Measurements from ENCODE around the gene ULBP2.
"Not testable (repeated sequence)": the region's sequence is repeated elsewhere in the genome, so short reads cannot be mapped to it uniquely, and the experiment has no call there.

ULBP2 gene

DNA sequence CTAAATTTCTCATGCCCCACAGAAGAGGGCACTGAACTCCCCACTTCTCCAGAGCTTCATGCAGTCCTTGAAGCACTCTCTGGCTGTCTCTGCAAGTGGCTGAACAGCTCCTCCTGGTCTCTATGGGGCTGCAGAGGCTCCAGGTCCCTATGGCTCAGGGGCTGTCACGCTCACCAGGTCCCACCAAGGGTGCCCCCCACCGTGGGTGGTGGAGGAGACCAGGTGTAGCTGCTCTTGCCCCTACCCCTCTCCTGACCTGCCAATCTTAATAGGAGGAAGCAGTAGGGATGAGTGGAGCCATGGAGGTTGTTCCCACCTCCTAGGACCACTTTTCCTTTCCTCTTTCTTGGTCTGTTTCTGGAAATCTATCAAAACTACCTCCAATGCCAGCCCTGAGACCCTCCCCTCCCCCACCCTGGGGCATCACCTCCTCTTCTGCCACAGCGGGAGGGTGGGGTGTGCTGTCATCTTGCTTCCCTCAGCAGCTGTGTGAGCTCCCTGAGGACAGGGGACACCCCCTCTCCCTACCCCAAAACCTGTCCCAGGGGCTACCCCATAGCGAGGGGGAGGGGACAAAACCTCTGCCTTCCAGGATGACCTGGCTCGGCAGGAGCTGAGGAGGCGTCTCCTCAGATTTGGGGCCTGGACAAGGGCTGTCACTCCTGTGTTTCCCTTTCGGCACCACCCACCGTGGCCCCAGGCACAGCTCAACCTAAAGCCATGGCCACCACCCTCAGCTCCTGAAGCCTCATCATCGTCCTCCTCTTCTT, 31.9 kb upstream of the ULBP2 start:
- DNase-seq, result no peak

DNA sequence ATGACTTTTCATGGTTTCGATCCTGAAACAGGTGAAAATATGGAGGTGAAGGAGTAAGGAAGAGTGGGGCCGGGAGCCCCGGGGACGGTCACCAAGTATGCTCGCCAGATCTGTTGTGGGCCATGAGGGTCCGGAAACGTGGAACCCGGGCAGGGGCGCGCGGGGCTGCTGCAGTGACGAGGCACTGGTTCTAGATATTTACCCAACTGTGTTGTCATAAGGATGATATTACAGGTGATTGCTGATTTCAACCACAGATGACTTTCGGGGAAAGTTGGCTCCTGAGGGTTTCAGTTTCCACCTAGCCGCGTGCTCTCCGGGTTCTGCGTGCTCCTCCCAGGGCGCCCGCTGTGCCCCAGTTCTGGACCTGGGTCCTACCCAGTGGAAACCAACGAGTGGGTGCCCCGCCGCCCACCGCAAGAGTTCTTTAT, 31.1 kb upstream of the ULBP2 start:
- DNase-seq, result no peak

DNA sequence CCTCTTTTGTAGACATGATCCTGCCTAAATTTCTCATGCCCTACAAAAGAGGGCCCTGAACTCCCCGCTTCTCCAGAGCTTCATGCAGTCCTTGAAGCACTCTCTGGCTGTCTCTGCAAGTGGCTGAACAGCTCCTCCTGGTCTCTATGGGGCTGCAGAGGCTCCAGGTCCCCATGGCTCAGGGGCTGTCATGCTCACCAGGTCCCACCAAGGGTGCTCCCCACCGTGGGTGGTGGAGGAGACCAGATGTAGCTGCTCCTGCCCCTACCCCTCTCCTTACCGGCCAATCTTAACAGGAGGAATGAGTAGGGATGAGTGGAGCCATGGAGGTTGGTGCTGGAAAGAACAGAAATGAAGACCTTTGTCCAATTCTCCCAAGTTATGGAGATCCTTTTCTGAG, 29.1 kb upstream of the ULBP2 start:
- DNase-seq, result not testable (repeated sequence)

DNA sequence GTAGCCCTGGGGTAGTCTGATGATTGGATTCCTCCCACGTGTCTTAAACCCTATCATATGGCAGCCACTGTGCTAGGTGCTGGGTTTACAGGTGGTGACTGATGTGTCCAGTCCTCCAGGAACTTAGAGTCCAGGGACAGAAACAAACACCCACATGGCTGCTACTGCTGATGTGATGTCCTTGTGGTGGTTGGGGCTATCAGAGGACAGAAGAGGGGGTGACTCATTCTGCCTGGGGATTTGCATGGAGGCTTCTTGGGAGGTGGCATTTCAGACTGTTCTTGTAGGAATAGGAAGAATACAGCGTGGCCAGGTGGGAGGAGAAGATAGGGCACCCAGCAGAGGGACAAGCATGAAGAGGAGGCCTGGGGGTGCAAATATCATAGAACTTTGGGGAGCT, 28.7 kb upstream of the ULBP2 start:
- no peak for DNase-seq

DNA sequence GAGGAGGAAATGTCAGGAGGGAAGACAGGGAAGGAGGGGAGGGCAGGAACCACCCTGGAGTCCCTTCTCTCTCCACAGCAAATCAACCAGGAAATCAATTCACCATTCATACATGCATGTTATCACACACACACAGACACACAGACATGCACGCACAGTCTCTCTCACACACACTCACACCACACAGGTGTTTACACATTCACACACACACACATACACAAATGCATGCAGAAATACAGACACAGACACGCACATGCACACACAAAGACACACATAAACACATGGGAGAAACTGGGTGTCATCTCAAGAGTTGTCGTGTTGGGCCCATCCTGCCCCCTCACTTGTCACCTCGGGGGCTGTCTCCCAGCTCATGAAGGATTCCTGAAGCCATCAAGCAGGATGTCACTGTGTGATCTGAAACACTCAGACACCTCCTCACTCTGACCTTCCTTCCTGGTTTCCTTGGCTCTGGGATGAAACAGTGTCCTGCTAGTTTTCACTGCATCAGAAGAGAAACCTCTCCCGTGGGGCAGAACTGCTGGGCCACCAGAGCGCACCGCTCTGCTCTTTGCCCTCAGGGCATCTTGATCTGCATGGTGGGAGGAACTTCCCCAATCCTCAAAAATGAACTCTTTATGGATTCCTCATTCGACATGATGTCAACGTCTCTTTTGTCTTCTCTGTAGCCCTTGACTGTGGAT, 28.1 kb upstream of the ULBP2 start:
- no peak for DNase-seq

DNA sequence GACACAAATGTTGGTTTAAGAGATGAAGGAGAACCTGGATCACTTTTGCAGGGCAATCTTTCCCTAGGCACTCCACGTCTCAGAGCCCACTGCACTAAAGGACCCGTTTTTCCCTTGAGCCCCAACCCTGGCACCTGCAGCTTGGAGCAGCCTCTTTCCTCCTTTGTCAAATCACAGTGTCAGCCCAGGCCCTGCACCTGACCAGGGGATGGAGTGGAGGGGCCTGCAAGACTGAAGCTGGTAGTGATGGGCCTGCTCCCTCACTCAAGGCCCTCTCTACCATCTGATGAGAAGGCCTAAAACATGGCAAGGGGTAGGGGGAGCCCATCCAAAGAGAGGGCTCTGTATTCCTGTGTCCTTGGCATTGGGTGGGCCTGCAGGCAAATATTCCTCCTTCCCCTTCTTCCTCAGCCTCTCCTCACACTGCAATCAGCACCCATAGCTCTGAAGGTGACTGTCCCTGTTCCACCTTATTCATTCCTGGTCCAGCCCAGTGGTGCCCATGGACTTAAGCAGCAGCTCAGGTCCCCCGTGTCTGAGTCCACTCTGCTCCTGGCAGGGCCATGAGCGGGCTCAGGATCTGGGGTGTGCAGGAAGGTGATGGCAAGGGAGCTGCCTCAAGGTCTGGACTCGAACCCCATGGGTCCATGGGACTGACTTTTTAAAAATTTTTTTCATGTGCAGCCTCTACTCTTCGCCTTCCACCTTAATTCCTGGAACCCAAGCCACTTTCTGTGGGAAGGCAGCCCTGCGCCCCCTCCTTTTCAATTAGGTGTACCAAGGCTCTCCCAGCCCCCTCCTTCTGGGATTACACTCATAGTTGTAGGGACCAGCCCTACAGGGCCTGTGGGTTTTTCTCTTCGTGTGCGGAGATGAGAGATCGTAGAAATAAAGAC, 25.6 kb upstream of the ULBP2 start:
- no peak for DNase-seq

DNA sequence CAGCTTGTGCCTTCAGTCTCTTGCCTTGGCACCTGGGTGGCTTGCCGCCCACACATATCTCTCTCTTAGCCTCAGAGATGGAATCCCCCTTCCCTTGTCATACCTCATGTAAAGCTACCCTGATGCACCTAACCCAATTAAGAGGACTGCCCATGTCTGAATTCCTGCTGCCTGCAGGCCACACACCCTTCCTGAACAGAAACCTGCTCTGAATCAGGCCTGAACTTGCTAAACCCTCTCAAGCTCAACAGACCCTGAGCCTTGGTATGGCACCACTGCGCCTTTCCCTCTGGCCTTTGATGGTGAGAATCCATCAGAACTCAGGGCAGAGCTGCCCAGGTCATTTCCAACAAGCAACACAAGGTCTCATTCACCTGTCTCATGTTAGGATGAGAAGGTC, 24.1 kb upstream of the ULBP2 start:
- no peak for DNase-seq

DNA sequence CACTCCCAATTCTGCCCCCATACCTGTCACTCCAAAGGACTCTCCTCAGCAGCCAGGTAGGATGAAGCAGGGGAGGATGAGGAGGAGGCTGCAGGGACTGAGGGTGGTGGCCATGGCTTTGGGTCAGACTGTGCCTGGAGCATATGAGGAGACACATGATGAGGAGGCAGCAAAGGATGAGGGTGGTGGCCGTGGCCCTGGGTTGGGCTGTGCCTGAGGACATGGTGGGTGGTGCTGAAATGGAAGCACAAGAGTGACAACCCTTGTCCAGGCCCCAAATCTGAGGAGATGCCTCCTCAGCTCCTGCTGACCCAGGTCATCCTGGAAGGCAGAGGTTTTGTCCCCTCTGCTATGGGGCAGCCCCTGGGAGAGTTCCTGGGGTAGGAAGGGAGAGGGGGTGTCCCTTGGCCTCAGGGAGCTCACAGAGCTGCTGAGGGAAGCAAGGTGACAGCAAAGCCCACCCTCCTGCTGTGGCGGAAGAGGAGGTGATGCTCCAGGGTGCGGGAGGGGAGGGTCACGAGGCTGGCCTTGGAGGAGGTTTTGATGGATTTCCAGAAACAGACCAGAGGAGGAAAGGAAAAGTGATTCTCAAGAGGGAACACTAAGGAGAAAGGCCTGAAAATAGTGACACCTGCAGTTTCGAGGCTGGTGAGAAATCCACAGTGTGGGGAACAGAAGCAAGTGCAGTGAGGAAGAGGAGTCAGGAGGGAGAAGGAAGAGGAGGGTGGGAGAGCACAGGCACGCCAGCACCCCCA, 23.5 kb upstream of the ULBP2 start:
- DNase-seq, result no peak

DNA sequence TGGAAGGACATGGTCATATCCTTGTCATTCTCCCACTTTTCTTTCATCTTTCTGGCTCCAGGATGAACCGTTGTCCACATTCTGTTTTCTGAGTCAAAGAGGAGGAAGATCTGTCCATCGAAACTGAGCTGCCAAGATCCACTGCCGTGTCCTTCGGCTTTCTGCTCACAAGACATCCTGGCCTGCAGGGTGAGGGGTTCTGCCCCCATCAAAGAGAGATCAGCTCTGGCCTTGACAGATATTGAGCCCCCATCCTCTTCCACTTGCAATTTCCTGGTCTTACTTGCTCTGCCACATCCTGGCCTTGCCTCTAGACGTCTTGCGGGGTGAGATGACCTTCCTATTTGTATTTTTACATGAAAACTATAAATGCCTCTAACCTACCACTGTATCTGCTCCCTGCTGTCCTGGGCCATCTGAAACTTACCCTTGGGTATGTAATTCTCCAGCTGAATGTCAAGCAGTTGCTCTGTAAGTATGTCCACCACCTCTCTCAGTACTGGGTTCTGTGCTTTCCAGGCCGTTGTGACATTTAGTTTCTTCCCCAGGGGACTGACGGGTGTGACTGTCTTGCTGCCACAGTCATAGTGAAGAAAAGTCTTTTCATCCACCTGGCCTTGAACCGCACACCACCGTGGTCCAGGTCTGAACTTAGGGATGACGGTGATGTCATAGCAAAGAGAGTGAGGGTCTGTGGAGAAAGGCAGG, 22.5 kb upstream of the ULBP2 start:
- not testable (repeated sequence) for DNase-seq

DNA sequence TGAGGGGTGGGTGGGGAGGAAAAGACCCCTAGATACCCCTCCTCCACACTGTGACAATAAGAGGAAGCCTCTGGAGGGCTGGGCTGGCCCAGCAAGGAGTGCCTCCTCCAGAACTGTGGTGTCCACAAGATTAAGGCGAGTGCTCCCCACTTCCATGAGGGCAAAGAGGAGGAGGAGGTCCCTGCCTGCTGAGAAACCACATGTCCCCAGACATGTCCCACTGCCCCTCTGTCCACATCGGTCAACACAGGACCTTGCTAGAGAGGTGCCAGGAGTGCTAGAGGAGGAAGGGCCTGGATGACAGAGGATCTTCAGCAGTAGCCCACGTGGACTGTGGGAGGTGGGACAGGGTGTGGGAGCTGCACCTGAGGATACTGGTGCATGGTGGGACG, 22.0 kb upstream of the ULBP2 start:
- no peak for DNase-seq

DNA sequence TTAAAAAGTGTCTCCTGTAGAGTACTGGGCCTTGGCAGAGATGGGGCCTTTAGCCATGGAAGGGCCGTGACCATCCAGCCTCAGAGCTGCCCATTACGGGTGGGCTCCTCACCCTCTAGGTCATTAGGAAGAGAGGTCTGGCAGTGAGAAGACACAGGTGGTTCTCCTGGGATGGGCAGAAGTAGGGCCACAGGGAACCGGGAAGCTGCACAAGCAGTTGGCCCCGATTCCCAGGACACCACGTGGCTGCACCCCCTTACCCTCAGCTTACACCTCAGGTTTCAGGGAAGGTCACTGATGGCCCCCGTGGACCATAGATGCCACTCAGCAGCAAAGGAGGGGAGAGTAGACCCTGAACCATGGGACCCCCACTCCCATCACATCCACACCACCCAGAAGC, 20.5 kb upstream of the ULBP2 start:
- no peak for DNase-seq

DNA sequence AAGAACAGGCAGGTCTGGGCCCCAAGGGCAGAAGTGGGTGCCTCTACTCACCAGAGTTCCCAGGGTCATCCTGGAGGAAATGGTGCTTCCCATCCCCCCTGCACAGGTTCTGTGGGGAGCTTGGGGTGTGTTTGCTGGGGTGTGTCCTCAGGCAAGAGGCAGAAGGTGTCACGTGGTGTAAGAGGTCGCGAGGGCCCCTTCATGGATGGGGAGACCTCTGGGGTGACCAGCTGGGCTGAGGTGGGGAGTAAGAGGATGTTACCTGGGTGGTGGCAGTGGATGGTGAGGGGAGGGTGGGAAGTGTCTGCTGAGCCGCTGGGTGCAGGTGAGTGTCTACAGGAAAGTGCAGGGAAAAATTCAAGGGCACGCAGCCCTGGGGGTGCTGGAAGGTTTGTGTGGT, 19.7 kb upstream of the ULBP2 start:
- not testable (repeated sequence) for DNase-seq

DNA sequence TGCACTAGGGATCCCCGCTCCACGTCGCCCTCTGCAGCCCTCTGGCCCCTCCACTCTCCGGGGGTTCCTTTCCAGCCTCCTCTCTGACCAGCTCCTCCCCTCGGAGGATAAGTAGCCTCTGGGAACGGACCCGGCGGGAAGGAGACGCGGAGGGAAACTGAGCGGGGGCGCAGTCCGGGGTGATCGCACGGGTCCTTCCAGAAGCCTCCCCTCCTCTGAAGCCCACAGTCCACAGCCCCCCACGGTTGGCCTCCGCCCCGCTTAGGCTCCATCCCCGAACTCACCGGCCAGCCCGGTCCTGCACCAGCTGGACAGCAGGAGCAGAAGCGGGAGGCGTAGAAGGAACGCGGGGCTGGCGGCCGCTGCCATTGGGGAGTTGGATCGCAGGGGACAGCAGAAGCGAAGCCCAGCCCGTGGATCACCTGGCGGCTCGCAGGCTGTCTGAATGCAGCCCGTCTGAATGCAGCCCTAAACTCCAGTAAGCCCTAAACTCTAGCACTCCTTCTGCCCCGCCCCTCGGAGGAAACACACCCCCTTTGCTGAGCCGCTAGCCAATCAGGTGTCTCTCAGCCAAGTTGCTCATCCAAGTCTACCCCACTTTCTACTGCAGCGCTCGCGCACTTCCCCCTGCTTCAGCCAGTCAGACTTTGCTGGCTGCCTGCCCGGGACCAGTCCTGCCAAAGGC, 19.0 kb upstream of the ULBP2 start, which contains the start of gene RAET1G:
TSS of gene RAET1G (minus strand) at position 480 of the 685 bp plus-strand sequence. CDS start at position 369, 111 bp downstream.
- no peak for DNase-seq

DNA sequence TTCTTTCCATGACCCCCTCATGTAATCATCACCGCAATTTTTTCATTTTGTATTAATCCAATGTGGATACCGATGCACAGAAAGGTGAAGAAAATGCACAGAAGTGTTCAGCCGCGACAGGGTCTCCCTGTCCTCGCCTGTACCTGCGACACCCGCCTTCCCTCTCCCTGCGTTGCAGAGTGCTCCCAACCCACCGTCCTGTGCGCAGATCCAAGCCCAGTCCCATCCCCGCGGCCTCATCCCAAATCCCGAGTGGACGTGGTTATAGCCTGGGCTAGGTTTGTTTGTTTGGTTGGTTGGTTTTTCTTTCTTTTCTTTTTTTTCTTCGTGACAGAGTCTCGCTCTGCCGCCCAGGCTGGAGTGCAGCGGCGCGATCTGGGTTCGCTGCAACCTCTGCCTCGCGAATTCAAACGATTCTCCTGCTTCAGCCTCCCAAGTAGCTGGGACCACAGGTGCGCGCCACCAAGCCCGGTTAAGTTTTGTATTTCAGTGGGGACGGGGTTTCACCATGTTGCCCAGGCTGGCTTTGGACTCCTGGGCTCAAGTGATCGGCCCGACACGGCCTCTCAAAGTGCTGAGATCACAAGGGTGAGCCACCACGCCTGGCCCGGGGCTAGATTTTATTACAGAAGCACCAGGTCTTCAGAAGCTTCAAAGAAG, 18.4 kb upstream of the ULBP2 start:
- no peak for DNase-seq

DNA sequence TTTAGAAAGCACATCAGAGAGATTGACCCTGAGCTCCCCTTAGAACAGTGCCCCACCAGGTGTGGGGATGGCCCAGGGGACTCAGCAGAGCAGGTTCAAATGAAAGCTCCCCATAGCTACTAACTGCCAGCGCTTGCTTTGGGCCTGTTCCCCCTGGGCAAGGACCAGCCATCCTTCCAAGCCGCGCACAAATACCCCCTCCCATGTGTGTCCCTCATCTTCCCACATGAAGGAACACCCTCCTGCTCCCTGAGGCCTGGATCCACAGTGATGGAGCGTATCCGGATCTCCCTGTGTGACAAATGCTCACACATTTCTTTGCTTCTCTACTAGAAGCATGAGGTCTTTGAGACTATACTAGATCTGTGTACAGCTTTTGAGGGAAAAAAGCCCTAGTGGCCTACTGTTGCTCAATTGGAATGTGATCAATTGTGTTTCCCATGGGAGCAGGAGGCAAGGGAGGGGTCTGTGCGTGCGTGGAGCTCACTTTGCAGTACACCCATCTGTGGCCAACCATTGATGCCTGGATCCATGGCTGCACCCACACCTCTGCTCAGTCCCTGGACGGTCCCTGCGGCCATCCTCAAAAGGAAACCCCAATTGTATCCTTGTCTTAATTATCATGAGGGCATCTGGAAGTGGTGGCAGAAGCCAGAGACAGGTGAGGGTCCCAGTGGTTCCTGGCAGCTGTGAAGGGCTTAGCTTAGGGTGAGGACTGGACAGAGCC, 17.4 kb upstream of the ULBP2 start:
- DNase-seq, result no peak

DNA sequence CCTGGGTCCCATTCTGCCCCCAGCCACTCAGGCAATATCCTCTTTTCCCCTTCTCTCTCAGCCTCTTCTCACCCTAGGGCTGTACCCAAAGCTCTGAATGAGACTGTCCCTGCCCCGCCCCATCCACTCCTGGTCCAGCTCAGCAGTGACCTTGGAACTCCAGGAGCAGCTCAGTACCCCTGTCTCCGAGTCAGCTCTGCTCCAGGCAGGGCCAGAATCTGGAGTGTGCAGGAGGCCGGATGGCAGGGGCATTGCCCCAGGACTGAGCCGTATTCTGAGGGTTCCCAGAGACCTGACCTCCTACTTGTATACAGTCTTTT, 16.9 kb upstream of the ULBP2 start:
- no peak for DNase-seq

DNA sequence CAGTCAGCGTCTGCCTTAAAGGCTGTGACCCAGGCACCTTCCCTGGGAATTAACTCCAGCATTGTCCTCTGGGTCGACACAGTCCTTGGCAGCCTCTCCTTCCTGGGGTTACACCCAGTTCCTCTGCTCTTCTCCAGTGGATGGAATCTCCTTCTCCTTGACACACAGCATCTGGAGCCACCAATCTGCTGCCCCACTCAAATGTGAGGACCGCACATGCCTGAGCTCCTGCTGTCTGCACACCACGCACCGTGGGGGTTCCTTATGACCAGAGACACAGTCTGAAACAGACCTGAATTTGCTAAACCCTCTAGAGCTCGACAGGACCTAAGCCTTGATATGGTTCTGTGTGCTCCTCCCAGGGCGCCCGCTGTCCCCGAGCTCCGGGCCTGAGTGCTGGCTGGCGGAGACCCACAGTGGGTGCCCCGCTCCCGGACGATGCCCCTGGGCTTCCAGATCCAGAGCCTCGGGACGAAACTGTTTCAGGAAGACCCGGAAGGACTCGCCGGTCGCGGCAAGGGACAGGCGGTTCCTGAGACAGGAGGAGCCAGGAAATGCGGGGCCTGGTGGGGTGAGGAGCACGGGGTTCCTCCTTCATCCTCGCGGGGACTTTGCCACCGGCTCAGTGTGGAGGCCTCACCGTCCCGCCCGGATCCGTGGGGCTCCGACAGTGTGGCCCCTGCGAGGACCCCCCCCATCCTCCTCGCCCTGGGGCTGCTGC, 16.4 kb upstream of the ULBP2 start:
- DNase-seq, result no peak

DNA sequence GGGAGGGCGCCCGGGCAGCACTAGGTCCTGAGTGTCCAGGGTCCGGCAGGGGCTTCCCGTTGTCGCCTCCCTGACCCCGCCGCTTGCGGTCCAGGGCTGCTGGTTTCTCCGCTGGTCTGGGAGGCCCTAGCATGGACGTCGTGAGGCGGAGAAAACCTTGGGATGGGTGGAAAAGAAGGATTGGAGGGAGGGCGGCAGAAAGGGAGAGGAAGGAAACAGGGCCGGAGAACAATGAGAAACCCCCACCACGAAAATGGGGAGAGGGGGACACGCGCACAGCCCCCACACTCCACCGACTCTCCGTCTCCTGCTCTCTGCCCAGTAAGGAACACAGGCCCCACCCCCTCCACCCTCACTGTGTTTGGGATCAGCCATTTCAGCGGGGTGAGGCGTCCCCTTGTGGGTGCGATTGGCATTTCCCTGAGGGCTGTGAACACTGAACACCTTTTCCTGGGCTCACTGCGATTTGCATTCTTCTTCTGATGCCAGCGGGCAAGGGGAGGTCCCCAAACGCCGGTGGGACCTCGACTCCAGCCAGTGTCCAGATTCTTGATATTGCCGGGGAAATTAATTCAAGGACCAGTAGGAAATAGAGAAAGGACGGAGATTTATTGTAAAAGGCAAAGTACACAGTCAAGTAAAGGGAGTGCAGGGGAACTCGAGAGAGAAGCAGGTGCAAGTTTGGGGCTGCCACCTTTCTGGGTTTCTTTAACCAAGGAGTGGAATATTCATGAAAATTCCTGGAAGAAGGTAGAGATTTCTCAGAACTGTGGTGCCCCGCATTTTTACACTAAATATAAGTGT, 15.6 kb upstream of the ULBP2 start:
- no peak for DNase-seq

DNA sequence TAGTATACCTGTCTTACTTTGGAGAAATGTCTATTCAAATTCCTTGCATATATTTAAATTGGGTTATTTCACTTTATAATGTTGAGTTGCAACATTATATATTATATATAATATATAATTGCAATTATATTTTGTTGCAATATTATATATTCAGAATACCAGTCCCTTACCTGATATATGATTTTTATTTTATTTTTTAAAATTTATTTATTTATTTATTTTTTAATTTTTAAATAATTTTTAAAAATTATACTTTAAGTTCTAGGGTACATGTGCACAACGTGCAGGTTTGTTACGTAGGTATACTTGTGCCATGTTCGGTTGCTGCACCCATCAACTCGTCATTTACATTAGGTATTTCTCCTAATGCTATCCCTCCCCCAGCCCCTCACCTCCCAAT, 14.8 kb upstream of the ULBP2 start:
- DNase-seq, result not testable (repeated sequence)

All from NK-92 treated with Interleukin-12 subunit alpha and Interleukin-12 subunit beta, amount 100 ng/mL, for 24 hours (cell line).